DND-41 (cell line): ENCODE results near the gene PSMC3.

ENCODE experiments used
- ATAC-seq: fragments of 200-7000 bp; cut with Tn5 transposase; 3 replicates; pipeline ENCODE4 v1.9.1; 2021; ENCODE audit warnings: low read depth; ENCODE audit not compliant: insufficient read depth
- DNase-seq: peaks from one replicate; pipeline ENCODE4 v3.0.0-alpha.2; 2020
- H2AFZ ChIP-seq: 2 replicates; pipeline ENCODE4 v1.6.0; 2012; ENCODE audit warnings: low read depth, low read length
- H3K27ac ChIP-seq: 2 replicates; pipeline ENCODE4 v1.5.1; 2012; ENCODE audit warnings: low read length, inconsistent platforms
- H3K27me3 ChIP-seq: fragments of 200-600 bp; sonication (generic); 2 replicates; pipeline ENCODE4 v1.6.0; 2012; ENCODE audit warnings: low read length, mild to moderate bottlenecking, inconsistent platforms; ENCODE audit not compliant: insufficient read depth, poor library complexity
- H3K36me3 ChIP-seq: 2 replicates; pipeline ENCODE4 v1.5.1; 2012; ENCODE audit warnings: low read length, inconsistent platforms; ENCODE audit not compliant: insufficient read depth
- H3K4me1 ChIP-seq: 2 replicates; pipeline ENCODE4 v1.5.1; 2012; ENCODE audit warnings: mild to moderate bottlenecking, low read length; ENCODE audit not compliant: insufficient read depth
- H3K4me2 ChIP-seq: 2 replicates; pipeline ENCODE4 v1.6.0; 2012; ENCODE audit warnings: mild to moderate bottlenecking, moderate library complexity, low read length, inconsistent platforms; ENCODE audit not compliant: insufficient read depth
- H3K4me3 ChIP-seq, 2 experiments: fragments of 200-600 bp in 1 of 2; shearing (Covaris generic) in 1 of 2; 2 replicates each; pipeline ENCODE4 v1.5.1; 2012 to 2016; ENCODE audit warnings: inconsistent platforms in 2 of 2, low read length in 2 of 2, mild to moderate bottlenecking in 2 of 2, low read depth in 1 of 2, moderate library complexity in 1 of 2
- H3K79me2 ChIP-seq: 2 replicates; pipeline ENCODE4 v1.6.0; 2012; ENCODE audit warnings: low read length, inconsistent platforms; ENCODE audit not compliant: insufficient read depth
- H3K9ac ChIP-seq: 2 replicates; pipeline ENCODE4 v1.6.0; 2012; ENCODE audit warnings: low read depth, mild to moderate bottlenecking, inconsistent platforms, low read length, moderate library complexity
- H3K9me3 ChIP-seq: 2 replicates; pipeline ENCODE4 v1.5.1; 2012; ENCODE audit warnings: low read length, moderate library complexity, mild to moderate bottlenecking, inconsistent platforms; ENCODE audit not compliant: insufficient read depth, severe bottlenecking
- H4K20me1 ChIP-seq: 2 replicates; pipeline ENCODE4 v1.6.0; 2012; ENCODE audit warnings: low read length; ENCODE audit not compliant: insufficient read depth
- CTCF ChIP-seq: IDR thresholded peaks from 2 replicates; pipeline ENCODE4 v1.5.1; 2012; ENCODE audit warnings: borderline replicate concordance, low read length, moderate library complexity, mild to moderate bottlenecking; ENCODE audit not compliant: poor library complexity, severe bottlenecking; ENCODE audit errors: extremely low read depth
- EZH2 ChIP-seq: IDR thresholded peaks from 3 replicates; pipeline ENCODE4 v1.6.1; 2012; ENCODE audit warnings: borderline replicate concordance, low read depth, mild to moderate bottlenecking, moderate library complexity, low read length, inconsistent platforms; ENCODE audit not compliant: severe bottlenecking

PSMC3 gene

GRCh38 chr11:47392546-47393162 lies 33.6 kb downstream of the PSMC3 start:
- no peak overlapping the region for H2AFZ ChIP-seq
- no peak overlapping the region for H3K4me3 ChIP-seq
- peaks cover 7% of the 10 kb centered on the region for H3K4me1 ChIP-seq
- H3K36me3 ChIP-seq: no peaks in the 10 kb centered on the region
- no peaks in the 10 kb centered on the region for H3K79me2 ChIP-seq
- H4K20me1 ChIP-seq: no peaks in the 10 kb centered on the region
- ATAC-seq (no peak), DNase-seq (no peak)
- H3K9me3 ChIP-seq: no peaks in the 10 kb centered on the region
- no peak overlapping the region for H3K27ac ChIP-seq
- H3K27me3 ChIP-seq: no peaks in the 10 kb centered on the region
- H3K4me2 ChIP-seq: no peak overlapping the region
- no peak overlapping the region for H3K9ac ChIP-seq
- no peak for TF ChIP-seq CTCF
- no peak for TF ChIP-seq EZH2

GRCh38 chr11:47391711-47392432 lies 34.4 kb downstream of the PSMC3 start:
- H3K27ac ChIP-seq: no peak overlapping the region
- TF ChIP-seq EZH2 (no peak), CTCF (no peak)
- no peak for ATAC-seq
- DNase-seq: no peak
- no peaks in the 10 kb centered on the region for H3K27me3 ChIP-seq
- H2AFZ ChIP-seq: no peak overlapping the region
- H3K79me2 ChIP-seq: no peaks in the 10 kb centered on the region
- no peaks in the 10 kb centered on the region for H3K9me3 ChIP-seq
- no peak overlapping the region for H3K4me3 ChIP-seq
- no peak overlapping the region for H3K9ac ChIP-seq
- no peaks in the 10 kb centered on the region for H3K36me3 ChIP-seq
- H3K4me2 ChIP-seq: no peak overlapping the region
- no peaks in the 10 kb centered on the region for H4K20me1 ChIP-seq
- peaks cover 7% of the 10 kb centered on the region for H3K4me1 ChIP-seq

GRCh38 chr11:47391077-47391583 lies 35.1 kb downstream of the PSMC3 start:
- no peak overlapping the region for H3K9ac ChIP-seq
- H3K4me1 ChIP-seq: peaks cover 7% of the 10 kb centered on the region
- H3K27me3 ChIP-seq: no peaks in the 10 kb centered on the region
- ATAC-seq (no peak), DNase-seq (no peak)
- H3K4me2 ChIP-seq: no peak overlapping the region
- H3K4me3 ChIP-seq: no peak overlapping the region
- no peaks in the 10 kb centered on the region for H3K9me3 ChIP-seq
- no peaks in the 10 kb centered on the region for H4K20me1 ChIP-seq
- no peak overlapping the region for H2AFZ ChIP-seq
- H3K79me2 ChIP-seq: no peaks in the 10 kb centered on the region
- H3K36me3 ChIP-seq: no peaks in the 10 kb centered on the region
- TF ChIP-seq CTCF (no peak), EZH2 (no peak)
- H3K27ac ChIP-seq: no peak overlapping the region
